NCI-H2171 treated with DMSO at 0.1 percent for 48 hours (cell line): ENCODE results near the gene SELENOI.
"Not testable (repeated sequence)": the region's sequence is repeated elsewhere in the genome, so short reads cannot be mapped to it uniquely, and the experiment has no call there.

Source experiments
- DNase-seq: peaks from one replicate; lab custom pipeline; 2025; lab: John Stamatoyannopoulos, UW

SELENOI gene

GRCh38 chr2:26327291-26328272, 18.4 kb upstream of the SELENOI start:
- DNase-seq: no peak

- DNase-seq: not testable (repeated sequence)
These were observed 16.9 kb upstream of the SELENOI start for GRCh38 chr2:26329083-26329482.

DNA sequence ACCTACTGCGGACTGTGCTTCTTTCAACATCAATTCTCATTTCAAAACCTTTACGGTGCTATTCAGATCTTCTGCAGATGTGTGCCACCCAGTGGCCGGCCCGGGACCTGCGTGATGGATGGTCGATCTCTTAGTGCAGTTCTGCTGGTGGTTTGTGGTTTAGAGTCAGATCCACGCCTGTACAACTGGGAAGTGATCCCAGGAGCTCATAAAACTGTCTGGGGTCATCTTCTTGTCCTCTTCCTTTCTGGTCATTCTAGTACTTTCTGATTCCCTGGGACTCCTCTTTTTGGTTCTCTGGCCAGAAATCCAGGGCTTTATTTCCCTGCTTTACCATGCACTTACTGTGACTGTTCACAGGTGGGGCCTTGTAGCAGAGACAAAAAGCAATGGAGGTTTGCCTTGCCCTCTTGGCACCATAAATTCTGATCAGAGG, 15.8 kb upstream of the SELENOI start:
- peak; percentile 82 for DNase-seq

GRCh38 chr2:26330604-26331003, 15.3 kb upstream of the SELENOI start:
- no peak for DNase-seq

DNA sequence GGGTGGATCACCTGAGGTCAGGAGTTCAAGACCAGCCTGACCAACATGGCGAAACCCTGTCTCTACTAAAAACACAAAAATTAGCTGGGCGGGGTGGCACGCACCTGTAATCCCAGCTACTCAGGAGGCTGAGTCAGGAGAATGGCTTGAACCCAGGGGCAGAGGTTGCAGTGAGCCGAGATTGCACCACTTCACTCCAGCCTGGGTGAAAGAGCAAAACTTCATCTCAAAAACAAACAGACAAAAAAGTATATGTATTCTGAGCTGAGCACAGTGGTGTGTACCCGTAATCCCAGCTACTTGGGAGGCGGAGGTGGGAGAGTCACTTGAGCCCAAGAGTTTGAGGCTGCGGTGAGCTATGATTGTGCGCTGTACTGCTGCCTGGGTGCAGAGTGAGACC, 14.6 kb upstream of the SELENOI start:
- not testable (repeated sequence) for DNase-seq

GRCh38 chr2:26333293-26333692, 12.7 kb upstream of the SELENOI start:
- peak; percentile 45 for DNase-seq

DNA sequence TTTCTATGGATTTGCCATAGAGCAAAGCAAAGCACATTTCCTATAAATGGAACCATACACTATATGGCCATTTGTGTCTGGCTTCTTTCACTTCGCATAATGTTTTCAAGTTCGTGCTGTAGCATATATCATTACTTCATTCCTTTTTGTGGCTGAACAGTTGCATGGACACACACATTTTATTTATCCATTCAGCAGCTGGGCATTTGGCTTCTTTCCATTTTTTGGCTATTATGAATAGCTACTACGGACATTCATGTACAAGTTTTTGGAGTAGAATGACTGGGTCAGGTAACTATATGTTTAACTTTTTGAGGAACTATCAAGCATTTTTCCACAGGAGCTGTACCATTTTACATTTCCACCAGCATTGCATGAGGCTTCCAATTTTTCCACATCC, 10.7 kb upstream of the SELENOI start:
- DNase-seq: no peak

DNA sequence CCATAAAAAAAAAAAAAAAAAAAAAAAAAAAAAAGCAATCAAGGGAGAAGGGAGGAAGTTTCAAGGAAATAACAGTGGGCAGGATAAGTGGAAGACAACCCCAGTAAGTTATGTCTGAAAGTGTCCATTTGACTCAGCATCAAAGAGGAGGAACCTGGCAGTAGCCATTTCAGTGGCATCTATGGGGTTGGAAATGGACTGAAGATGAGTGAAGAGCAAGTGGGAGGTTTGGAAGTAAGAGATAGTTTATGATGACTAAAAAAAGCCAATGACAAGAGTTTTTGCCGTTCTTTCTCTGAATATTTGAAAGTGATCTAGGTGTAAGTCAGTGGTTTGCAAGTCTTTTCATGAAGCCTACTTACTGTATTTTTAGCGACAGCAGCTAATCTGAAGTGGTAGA, 9.2 kb upstream of the SELENOI start:
- DNase-seq: no peak

DNA sequence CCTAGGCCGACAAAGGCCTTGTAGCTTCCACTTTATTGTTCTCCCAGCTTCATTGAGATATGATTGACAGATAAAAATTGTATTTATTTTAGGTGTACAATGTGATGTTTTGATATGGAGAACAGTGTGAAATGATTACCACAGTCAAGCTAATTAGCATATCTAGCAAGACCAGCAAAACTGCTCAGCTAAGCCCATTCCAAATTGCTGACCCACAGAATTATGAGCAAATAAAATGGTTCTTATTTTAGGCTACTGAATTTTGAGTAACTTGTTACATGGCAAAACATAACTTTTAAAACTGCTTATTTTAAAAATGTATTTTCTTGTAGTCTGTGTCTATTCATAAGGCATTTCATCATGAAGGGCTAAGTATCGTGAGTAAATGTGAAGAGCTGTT, 8.6 kb upstream of the SELENOI start:
- no peak for DNase-seq

DNA sequence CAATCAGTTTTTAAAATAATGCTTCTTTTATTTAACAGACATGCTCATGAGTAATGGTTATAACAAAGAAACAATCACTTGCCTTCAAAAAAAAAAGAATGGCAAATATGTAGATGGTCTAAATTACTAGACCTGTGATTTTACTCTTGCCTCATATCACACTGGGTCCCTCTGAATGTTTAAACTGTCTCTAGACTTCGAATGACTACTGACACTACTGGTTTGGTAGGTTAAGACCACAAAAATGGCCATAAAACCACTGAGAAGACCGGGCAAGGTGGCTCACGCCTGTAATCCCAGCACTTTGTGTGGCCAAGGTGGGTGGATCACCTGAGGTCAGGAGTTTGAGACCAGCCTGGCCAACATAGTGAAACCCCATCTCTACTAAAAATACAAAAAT, 5.1 kb upstream of the SELENOI start:
- DNase-seq: no peak

DNA sequence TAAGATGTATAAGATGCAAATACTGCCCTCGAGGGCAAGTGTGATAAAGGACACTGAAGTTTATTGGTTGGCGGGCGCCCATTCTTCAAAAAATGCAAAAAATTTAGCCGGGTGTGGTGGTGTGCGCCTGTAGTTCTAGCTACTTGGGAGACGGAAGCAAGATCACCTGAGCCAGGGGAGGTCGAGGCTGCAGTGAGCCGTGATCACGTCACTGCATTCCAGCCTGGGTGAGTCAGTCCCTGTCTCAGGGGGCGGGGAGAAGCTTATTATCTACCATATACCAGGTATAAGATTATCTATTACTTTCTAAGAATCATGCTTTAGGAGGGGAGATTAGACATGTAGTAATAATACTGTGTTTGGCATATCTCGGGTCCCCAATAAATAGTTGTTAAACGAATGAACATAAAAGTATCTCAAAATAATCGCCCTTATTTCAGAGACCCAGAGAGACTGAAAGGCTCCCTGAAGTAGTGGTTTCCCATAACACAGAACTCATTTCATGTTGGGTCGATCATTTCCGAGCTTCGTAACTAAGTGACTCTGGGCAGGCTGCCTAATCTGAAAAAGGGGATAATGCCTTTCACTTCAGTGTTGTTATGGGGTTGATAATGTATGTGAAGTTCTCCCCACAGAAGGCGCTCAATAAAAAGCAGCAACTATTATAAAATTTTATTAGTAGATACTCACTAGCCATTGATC, 1.2 kb upstream of the SELENOI start:
- DNase-seq: no peak

GRCh38 chr2:26345283-26345544, 729 bp upstream of the SELENOI start:
- DNase-seq: no peak

DNA sequence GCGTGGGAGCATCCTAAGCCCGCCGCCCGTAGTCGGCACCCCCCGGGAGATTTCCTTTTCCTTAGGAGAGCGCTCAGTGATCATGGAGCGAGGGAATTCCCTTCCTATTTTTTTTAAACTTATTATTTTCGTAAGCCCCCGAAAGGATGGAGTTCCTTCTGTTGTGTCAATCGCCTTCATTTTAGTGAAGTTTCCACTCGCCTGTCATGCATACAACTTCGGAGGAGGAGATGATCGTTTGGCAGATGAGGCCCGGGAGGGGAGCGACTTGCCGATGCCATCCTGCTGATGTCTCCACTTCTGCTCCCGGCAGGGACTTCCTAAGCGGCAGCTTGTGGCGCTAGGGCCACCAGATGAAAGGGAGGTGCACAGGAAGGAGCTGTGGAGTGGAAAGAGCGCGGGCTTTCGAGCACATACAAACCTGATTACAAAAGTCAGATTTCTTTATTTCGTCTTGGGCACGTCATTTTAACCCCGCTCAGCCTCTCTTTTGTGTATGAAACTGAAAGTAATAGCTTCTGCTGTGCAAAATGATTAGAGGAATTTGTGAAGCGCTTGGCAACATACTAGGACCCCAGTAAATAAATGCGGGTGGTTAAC, 611 bp downstream of the SELENOI start, which contains the start of gene ADGRF3:
Gene ADGRF3 (minus strand): TSS at position 336 of the 600 bp plus-strand sequence. CDS start 555 bp downstream, outside the sequence.
- DNase-seq: peak; percentile 83

- no peak for DNase-seq
These were observed 1.4 kb downstream of the SELENOI start for GRCh38 chr2:26347286-26347865.

DNA sequence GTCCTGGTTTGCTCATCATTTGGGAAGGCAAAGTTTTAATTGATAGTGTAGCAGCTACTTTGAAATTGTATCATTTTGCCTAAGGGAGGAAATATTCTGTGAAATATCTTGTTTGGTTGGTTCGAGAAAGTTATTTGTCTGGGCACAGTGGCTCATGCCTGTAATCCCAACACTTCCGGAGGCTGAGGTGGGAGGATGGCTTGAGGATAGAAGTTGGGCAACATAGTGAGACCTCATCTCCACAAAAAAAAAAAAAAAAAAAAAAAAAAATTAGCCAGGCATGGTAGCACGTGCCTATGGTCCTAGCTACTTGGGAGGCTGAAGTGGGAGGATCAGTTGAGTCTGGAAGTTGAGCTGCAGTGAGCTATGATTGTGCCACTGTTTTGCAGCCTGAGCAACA, 3.7 kb downstream of the SELENOI start:
- DNase-seq: no peak

DNA sequence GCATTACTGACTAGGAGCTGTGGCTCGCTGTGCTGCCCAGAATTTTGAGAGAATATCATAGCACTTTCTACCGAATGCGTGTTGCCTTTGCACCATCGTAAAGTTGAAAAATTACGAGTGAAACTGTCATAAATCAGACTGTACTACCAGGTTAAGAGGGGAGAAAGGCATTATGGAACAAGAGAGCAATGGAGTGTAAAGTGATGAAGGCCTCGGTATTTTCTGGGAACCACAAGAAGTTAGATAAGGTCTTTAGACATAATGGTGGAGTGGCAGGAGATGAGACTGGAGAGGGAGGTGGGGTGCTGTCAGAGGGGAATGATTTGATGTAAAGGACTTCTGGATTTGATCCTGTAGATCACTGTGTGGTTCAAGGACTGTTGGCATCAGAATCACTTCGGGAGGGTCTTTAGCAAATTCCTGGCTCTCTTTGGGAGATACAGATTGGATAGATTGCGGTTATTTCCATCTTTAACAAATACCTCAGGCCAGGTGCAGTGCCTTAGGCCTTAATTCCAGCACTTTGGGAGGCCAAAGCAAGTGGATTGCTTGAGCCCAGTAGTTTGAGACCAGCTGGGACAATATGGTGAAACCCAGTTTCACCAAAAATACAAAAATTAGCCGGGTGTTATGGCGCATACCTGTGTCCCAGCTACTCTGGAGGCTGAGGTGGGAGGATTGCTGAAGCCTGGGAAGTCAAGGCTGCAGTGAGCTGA, 5.6 kb downstream of the SELENOI start:
- no peak for DNase-seq

DNA sequence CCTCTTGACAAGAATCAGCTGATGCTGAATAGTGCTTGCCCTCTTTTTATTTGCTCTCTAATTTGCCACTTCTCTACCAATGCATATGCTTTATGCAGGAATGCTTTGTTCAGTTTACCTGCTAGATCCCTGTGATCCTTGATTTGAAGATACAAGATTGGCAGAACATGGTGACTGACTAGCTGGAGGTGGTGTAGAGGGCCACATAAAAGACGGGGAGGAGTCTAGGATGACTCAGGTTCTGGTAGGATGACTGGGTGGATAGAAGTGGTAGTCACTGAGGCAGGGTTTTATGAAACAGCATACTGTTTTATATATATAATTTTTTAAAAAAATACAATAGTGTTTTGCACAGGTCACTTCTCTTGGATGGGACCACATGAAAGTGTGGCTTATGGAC, 6.9 kb downstream of the SELENOI start:
- DNase-seq: no peak

GRCh38 chr2:26354469-26354868, 8.5 kb downstream of the SELENOI start:
- DNase-seq: not testable (repeated sequence)

DNA sequence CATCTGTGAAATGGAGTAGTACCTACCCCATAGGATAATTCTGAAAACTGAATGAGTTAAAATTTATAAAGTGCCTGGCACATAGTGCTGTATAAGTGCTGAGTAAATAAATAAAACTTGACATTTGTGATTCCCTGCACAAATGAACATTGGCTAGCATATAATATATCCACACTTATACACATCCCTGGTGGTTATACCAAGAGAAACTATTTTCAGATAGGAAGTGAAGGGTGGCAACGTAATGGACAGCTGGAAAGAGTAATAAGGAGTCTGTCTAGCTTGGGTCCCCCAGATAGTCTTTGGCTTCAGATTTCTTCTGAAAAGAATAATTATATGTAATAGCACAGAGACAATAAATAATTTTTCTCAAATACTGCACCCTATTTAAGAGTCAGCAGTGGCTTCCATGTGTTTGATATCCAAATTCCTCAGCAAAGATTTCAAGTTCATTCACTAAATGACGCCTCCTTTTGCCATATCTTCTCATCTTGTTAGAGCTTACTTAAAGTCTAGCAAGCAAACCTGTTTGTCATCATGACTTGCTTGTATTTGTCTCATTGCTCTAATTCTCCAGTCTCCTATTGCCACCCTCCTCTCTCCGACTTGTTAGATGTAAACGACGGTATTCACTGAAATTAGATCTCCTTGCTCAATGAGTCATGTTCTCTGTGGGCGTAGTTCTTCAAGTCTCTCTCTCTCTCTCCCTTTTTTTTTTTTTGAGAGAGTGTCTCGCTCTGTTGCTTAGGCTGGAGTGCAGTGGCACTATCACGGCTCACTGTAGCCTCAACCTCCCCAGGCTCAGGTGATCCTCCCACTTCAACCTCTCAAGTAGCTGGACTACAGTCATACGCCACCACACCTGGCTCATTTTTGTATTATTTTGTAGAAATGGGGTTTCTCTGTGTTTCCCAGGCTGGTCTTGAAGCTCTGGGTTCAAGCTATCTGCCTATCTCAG, 9.4 kb downstream of the SELENOI start:
- peak; percentile 93 for DNase-seq

- DNase-seq: no peak
These were observed 10.2 kb downstream of the SELENOI start for GRCh38 chr2:26356111-26356510.

GRCh38 chr2:26356771-26357170, 10.8 kb downstream of the SELENOI start:
- no peak for DNase-seq
